ENCODE measurements around the gene HK1.

The HK1 gene

GRCh38 chr10:69265521-69265920, 12.8 kb upstream of the HK1 start:
- no peak for ATAC-seq (ENCODE audit: insufficient read depth, low read depth)
- TF ChIP-seq EZH2 (IDR thresholded peaks at IDR 0.05; ENCODE audit: borderline replicate concordance, low read depth, low read length, severe bottlenecking) (no peak), CTCF (IDR thresholded peaks at IDR 0.05; ENCODE audit: borderline replicate concordance, extremely low read depth, low read length, poor library complexity, severe bottlenecking) (no peak)
- Histone ChIP-seq H3K9ac (ENCODE audit: low read depth, low read length) (no peak overlapping the region), H3K4me3 (ENCODE audit: low read depth in 1 of 2, low read length in 2 of 2) (no peak overlapping the region), H3K27me3 (ENCODE audit: insufficient read depth, low read length, poor library complexity) (peaks cover 20% of the 10 kb centered on the region), H3K36me3 (ENCODE audit: insufficient read depth, low read length) (no peaks in the 10 kb centered on the region), H3K27ac (ENCODE audit: low read length) (no peak overlapping the region), H3K4me1 (ENCODE audit: insufficient read depth, low read length) (no peaks in the 10 kb centered on the region), H3K4me2 (ENCODE audit: insufficient read depth, low read length) (no peak overlapping the region), H3K9me3 (ENCODE audit: insufficient read depth, low read length, severe bottlenecking) (no peaks in the 10 kb centered on the region), H2AFZ (ENCODE audit: low read depth, low read length) (no peak overlapping the region), H4K20me1 (ENCODE audit: insufficient read depth, low read length) (no peaks in the 10 kb centered on the region), H3K79me2 (ENCODE audit: insufficient read depth, low read length) (no peaks in the 10 kb centered on the region)
- no peak for DNase-seq

DNA sequence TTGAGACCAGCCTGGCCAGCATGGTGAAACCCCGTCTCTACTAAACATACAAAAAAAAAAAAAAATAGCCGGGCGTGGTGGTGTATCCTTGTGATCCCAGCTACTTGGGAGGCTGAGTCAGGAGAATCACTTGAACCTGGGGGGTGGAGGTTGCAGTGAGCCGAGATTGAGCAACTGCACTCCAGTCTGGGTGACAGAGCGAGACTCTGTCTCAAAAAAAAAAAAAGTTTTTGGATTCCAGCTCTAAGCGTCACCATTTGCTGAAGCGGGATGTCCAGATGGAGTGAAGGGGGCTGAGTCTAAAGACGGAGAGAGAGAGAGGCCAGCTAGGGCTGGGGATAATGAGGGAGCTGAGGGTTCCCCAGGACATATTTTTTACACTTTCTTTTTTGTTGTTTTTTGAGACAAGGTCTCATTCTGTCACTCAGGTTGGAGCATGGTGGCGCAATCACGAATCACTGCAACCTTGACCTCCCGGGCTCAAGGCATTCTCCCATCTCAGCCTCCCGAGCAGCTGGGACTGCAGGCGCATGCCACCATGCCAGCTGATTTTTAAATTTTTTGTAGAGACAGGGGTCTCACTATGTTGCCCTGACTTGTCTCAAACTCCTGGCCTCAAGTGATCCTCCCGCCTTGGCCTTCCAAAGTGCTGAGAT, 9.4 kb upstream of the HK1 start:
- Histone ChIP-seq H4K20me1 (ENCODE audit: insufficient read depth, low read length) (no peaks in the 10 kb centered on the region), H3K79me2 (ENCODE audit: insufficient read depth, low read length) (no peaks in the 10 kb centered on the region), H2AFZ (ENCODE audit: low read depth, low read length) (no peak overlapping the region), H3K9ac (ENCODE audit: low read depth, low read length) (no peak overlapping the region), H3K4me1 (ENCODE audit: insufficient read depth, low read length) (no peaks in the 10 kb centered on the region), H3K36me3 (ENCODE audit: insufficient read depth, low read length) (no peaks in the 10 kb centered on the region), H3K4me3 (ENCODE audit: low read depth in 1 of 2, low read length in 2 of 2) (no peak overlapping the region), H3K27me3 (ENCODE audit: insufficient read depth, low read length, poor library complexity) (peaks cover 3% of the 10 kb centered on the region), H3K27ac (ENCODE audit: low read length) (no peak overlapping the region), H3K4me2 (ENCODE audit: insufficient read depth, low read length) (no peak overlapping the region), H3K9me3 (ENCODE audit: insufficient read depth, low read length, severe bottlenecking) (no peaks in the 10 kb centered on the region)
- DNase-seq: no peak
- no peak for TF ChIP-seq EZH2 (IDR thresholded peaks at IDR 0.05; ENCODE audit: borderline replicate concordance, low read depth, low read length, severe bottlenecking)
- TF ChIP-seq CTCF (IDR thresholded peaks at IDR 0.05; ENCODE audit: borderline replicate concordance, extremely low read depth, low read length, poor library complexity, severe bottlenecking): no peak
- ATAC-seq (ENCODE audit: insufficient read depth, low read depth): no peak

GRCh38 chr10:69269761-69270160, 8.5 kb upstream of the HK1 start:
- Histone ChIP-seq H4K20me1 (ENCODE audit: insufficient read depth, low read length) (no peaks in the 10 kb centered on the region), H3K9me3 (ENCODE audit: insufficient read depth, low read length, severe bottlenecking) (no peaks in the 10 kb centered on the region), H3K4me3 (ENCODE audit: low read depth in 1 of 2, low read length in 2 of 2) (no peak overlapping the region), H3K4me1 (ENCODE audit: insufficient read depth, low read length) (no peaks in the 10 kb centered on the region), H3K4me2 (ENCODE audit: insufficient read depth, low read length) (no peak overlapping the region), H3K79me2 (ENCODE audit: insufficient read depth, low read length) (no peaks in the 10 kb centered on the region), H2AFZ (ENCODE audit: low read depth, low read length) (no peak overlapping the region), H3K27ac (ENCODE audit: low read length) (no peak overlapping the region), H3K36me3 (ENCODE audit: insufficient read depth, low read length) (no peaks in the 10 kb centered on the region), H3K27me3 (ENCODE audit: insufficient read depth, low read length, poor library complexity) (peaks cover 3% of the 10 kb centered on the region), H3K9ac (ENCODE audit: low read depth, low read length) (no peak overlapping the region)
- ATAC-seq (ENCODE audit: insufficient read depth, low read depth) (no peak), DNase-seq (no peak)
- TF ChIP-seq EZH2 (IDR thresholded peaks at IDR 0.05; ENCODE audit: borderline replicate concordance, low read depth, low read length, severe bottlenecking) (no peak), CTCF (IDR thresholded peaks at IDR 0.05; ENCODE audit: borderline replicate concordance, extremely low read depth, low read length, poor library complexity, severe bottlenecking) (no peak)
